Heart left ventricle (tissue), 13 donors: ENCODE results near the gene PTPRM.

Experiments
- POLR2A ChIP-seq, 2 donors: fragments of 450-650 bp; IDR thresholded peaks; one replicate each; pipeline ENCODE4 v1.6.1; 2017; ENCODE audit warnings: antibody characterized with exemption in 2 of 2, mild to moderate bottlenecking in 2 of 2, moderate library complexity in 2 of 2
- TF ChIP-seq, protein P1 (sequence below), 12 donors: fragments of 200-600 bp; sonication (generic) in 4 of 12; IDR thresholded peaks; one replicate each; pipeline versions ENCODE4 v1.5.0 to v1.8.0; 2018 to 2022; ENCODE audit warnings: antibody characterized with exemption in 12 of 12, mild to moderate bottlenecking in 5 of 12
- donor health status: ischemic (EF 13 %, LVEDD 7.1; RV severe dilation, severe dysfunction).
- donor health status: DM: no; HTN: yes; CAD: no.
- donor health status: DM: no; HTN: no; CAD: no.
- donor health status: ischemic (EF 25% LVEDD 6.9; RV normal size, moderate dysfunction).
- donor health status: ischemic (EF 25% LVEDD 5.7; RV mildly dilated, moderate dysfunction).
- donor health status: ischemic (EF 35%, LVEDD 5.7; RV mildly dilated, moderate dysfunction).
- donor health status: nonischemic (EF 11% LVEDD 7.7; RV severe dilation, severe dysfunction).
- donor health status: DM: yes; HTN: yes; CAD: no.
- donor health status: PGD.
- donor health status: ischemic (EF 29% LVEDD 5.4; RV normal size, mild dysfunction).
- donor health status: nonischemic (EF 23%, LVEDD 6.1; RV moderate dilation, normal function).

DNA sequence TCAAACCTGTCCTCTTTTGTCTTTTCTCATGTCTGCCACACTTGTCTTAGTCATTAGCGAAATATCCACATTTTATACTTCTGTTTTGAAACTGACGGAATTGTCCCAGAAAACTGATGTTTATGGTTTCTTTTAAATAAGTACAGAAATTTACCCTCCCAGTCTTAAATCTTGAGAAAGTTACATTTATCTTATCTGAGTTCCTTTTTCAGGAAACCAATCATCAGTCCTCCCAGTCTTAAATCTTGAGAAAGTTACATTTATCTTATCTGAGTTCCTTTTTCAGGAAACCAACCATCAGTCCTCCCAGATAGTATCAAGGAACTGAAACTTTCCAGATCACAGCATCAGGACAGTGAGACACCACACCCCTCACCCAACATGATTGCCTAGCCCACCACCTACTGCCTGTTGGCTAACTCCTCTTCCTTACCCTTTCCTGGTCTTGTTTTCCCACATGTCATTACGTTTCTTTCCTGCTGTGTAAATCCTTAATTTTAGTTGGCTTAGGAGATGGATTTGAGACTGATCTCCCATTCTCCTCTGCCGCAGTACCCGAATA is 247.7 kb downstream of the PTPRM start:
- TF ChIP-seq, protein P1, sequence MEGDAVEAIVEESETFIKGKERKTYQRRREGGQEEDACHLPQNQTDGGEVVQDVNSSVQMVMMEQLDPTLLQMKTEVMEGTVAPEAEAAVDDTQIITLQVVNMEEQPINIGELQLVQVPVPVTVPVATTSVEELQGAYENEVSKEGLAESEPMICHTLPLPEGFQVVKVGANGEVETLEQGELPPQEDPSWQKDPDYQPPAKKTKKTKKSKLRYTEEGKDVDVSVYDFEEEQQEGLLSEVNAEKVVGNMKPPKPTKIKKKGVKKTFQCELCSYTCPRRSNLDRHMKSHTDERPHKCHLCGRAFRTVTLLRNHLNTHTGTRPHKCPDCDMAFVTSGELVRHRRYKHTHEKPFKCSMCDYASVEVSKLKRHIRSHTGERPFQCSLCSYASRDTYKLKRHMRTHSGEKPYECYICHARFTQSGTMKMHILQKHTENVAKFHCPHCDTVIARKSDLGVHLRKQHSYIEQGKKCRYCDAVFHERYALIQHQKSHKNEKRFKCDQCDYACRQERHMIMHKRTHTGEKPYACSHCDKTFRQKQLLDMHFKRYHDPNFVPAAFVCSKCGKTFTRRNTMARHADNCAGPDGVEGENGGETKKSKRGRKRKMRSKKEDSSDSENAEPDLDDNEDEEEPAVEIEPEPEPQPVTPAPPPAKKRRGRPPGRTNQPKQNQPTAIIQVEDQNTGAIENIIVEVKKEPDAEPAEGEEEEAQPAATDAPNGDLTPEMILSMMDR (IDR thresholded peaks at IDR 0.05) = no peak
- TF ChIP-seq POLR2A (IDR thresholded peaks at IDR 0.05) = no peak
